Measurements from ENCODE around the gene USP3.
A peak's percentile ranks its signal among the peaks of the same experiment; 100 is the strongest.

The USP3 gene

DNA sequence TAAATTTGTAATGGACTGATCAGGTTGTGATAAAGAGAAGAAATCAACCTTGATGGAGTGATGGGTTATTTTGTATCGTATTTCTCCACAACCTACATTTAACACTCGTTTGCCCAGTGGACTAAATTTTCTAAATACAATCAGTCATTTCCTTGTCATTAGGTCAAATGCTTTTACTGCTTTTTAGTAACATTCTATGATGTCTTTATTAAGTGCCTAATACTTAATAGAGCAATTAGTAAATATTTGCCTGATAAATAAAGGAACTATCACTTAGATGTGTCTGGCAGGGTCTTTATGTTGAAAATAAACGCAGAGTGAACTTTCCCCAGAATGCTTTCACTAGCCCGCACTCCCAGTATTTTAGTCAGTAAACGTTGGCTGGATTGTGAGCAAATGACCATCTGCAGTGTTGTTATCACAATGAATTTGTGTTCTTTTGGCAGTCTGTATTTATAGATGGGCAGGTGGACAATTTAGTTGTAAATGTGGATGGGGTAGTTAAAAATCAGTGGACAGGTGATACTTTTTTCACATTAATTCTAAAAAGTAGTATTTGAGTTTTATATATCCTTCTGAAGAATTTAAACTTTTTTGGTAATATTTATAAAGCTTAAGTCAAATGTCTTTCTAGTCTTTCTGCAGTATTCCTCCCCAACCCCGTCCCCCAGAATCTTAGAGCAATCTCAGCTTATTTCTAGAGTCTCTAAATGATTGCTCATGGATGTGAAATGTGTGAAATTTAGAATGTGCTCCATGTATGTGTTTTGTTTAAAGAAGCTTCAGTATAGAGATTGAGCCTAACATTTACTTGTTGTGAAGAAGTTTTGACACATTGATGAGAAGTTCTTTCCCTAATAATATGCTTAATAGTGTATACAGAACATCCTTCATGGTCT lies 4.9 kb downstream of the USP3 start:
- FAIRE-seq (no peak), DNase-seq (ENCODE audit: insufficient read length, low spot score) (no peak)
- TF ChIP-seq POU2F2 (IDR thresholded peaks at IDR 0.05; ENCODE audit: low read depth, low read length) (no peak), TAF1 (IDR thresholded peaks at IDR 0.05; ENCODE audit: low read depth, low read length) (no peak)

DNA sequence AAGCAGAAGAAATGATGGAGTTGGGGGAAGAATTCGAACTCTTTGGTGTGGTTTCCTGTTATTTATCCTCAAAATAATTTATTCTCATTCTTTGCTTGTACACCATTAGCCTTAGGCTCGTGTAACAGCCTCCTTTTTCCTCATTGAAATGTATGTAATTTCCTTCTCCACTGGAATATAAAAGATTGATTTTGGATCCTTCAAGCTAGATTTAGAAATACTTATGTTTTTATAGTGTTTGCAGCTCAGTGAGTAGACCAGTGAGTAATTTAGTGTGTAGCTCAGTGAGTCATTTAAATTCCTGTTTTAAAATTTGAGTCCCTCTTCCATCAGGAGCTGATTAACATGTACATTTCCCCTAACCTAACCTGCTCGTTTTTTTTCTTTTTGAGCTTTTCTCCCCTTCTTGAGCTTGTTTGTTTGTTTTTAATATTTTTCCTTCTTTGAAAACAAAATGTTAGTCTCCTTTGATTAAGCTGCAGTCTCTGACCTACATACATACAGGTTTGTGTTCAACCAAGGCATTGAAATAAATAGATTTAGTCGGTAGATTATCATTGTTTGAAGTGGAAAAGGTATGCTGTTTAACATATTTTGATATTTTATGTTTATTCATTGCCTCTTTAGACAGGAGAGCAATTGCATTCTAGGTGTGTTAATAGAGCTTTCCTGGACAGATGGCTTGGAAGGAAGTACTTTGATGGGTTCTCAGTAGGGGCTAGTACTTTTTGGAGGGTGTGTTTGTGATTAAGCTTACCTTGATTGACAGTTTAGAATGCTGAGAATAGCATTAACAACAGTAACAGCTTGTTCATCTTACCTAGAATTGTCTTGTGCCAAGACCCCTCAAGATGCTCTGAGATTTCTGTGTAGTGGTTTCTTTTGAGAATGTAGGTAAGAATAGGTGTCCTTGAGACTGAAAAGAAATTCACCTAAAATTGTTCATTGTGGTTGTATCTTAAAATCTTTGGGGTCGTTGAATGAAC lies 5.9 kb downstream of the USP3 start:
- no peak for TF ChIP-seq POLR2AphosphoS5 (IDR thresholded peaks at IDR 0.05; ENCODE audit: low read depth, low read length)
- TF ChIP-seq POLR2A (IDR thresholded peaks at IDR 0.05; ENCODE audit: low read depth, low read length), result no peak
- no peak for TF ChIP-seq POU2F2 (IDR thresholded peaks at IDR 0.05; ENCODE audit: low read depth, low read length)
- TF ChIP-seq TAF1 (IDR thresholded peaks at IDR 0.05; ENCODE audit: low read depth, low read length), result no peak
- no peak for TF ChIP-seq SPI1 (IDR thresholded peaks at IDR 0.05; ENCODE audit: low read depth, low read length)
- no peak for TF ChIP-seq PAX5 (IDR thresholded peaks at IDR 0.05; ENCODE audit: insufficient read depth, low read length, severe bottlenecking)
- FAIRE-seq (no peak), DNase-seq (ENCODE audit: insufficient read length, low spot score) (no peak)

DNA sequence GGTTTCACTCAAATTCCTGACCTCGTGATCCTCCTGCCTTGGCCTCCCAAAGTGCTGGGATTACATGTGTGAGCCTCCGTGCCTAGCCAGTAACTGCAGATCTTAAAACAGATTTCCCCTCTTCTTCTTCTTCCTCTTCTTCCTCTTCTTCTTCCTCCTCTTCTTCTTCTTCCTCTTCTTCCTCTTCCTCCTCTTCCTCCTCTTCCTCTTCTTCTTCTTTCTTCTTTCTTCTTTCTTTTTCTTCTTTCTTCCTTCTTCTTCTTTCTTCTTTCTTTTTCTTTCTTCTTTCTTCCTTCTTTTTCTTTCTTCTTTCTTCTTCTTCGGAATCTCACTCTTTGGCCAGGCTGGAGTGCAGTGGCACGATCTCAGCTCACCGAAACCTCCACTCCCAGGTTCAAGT lies 7.8 kb downstream of the USP3 start:
- FAIRE-seq (no peak), DNase-seq (ENCODE audit: insufficient read length, low spot score) (no peak)
- TF ChIP-seq POU2F2 (IDR thresholded peaks at IDR 0.05; ENCODE audit: low read depth, low read length) (no peak), PAX5 (IDR thresholded peaks at IDR 0.05; ENCODE audit: insufficient read depth, low read length, severe bottlenecking) (no peak), POLR2A (IDR thresholded peaks at IDR 0.05; ENCODE audit: low read depth, low read length) (no peak), SPI1 (IDR thresholded peaks at IDR 0.05; ENCODE audit: low read depth, low read length) (no peak)

DNA sequence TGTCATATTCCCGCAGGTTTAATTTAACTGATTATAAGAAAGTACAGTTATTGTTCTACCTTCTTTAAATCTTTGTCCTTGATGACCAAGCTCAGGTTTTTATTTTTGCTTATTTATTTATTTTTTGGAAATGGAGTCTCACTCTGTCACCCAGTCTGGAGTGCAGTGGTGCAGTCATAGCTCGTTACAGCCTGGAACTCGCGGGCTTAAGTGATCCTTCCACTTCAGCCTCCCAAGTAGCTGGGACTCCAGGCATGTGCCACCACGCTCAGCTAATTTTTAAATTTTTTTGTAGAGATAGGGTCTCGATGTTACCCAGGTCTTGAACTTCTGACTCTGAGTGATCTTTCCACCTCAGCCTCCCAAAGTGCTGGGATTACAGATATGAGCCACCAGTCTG lies 8.9 kb downstream of the USP3 start:
- DNase-seq (ENCODE audit: insufficient read length, low spot score), result no peak
- FAIRE-seq, result no peak
- no peak for TF ChIP-seq POU2F2 (IDR thresholded peaks at IDR 0.05; ENCODE audit: low read depth, low read length)
- TF ChIP-seq POLR2A (IDR thresholded peaks at IDR 0.05; ENCODE audit: low read depth, low read length), result no peak
- no peak for TF ChIP-seq PAX5 (IDR thresholded peaks at IDR 0.05; ENCODE audit: insufficient read depth, low read length, severe bottlenecking)
- no peak for TF ChIP-seq TAF1 (IDR thresholded peaks at IDR 0.05; ENCODE audit: low read depth, low read length)
- no peak for TF ChIP-seq POLR2AphosphoS5 (IDR thresholded peaks at IDR 0.05; ENCODE audit: low read depth, low read length)
- TF ChIP-seq SPI1 (IDR thresholded peaks at IDR 0.05; ENCODE audit: low read depth, low read length), result no peak

DNA sequence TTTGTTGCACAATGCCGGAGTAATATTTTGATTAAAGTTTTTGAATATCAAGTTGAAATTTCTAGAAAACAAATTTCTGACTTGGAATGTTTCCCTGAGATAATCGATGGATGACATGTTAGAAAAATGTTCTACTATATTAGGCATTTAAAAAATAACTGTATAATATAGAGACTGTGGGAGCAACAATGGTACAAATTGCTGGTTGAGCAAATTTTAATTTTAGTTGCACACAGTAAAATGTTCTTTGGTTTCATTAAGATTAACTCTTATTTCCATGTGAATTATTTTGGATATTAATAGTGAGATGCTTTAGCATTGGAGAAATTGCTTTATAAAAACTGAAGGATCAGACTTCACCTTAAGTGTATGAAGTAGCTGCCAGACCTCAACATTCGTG lies 9.3 kb downstream of the USP3 start:
- FAIRE-seq, result no peak
- TF ChIP-seq SPI1 (IDR thresholded peaks at IDR 0.05; ENCODE audit: low read depth, low read length), result no peak
- no peak for TF ChIP-seq TAF1 (IDR thresholded peaks at IDR 0.05; ENCODE audit: low read depth, low read length)
- no peak for TF ChIP-seq POLR2A (IDR thresholded peaks at IDR 0.05; ENCODE audit: low read depth, low read length)
- TF ChIP-seq POLR2AphosphoS5 (IDR thresholded peaks at IDR 0.05; ENCODE audit: low read depth, low read length), result no peak
- no peak for TF ChIP-seq POU2F2 (IDR thresholded peaks at IDR 0.05; ENCODE audit: low read depth, low read length)
- no peak for TF ChIP-seq PAX5 (IDR thresholded peaks at IDR 0.05; ENCODE audit: insufficient read depth, low read length, severe bottlenecking)

DNA sequence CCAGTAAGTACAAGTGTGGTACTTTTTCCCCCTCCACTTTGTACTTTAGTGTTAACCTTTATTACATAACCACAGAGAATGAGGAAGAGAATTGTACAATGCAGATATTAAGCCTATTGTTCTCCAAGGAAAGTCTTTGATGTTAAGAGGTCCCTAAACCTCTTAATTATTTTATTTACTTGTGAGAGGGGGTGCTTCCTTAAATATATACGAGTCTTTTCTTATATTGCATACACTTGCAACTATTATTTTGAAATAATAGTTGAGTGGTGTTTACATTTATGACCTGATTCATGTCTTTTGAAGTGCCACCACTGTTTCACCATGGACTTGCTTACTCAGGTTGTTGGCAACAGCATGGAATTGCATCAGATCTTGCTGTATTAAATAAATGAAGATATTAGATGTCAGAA lies 10.1 kb downstream of the USP3 start:
- no peak for FAIRE-seq
- DNase-seq (ENCODE audit: insufficient read length, low spot score), result no peak

More for the DNA sequence above, 9.3 kb downstream of the USP3 start:
- no peak for DNase-seq (ENCODE audit: insufficient read length, low spot score)

DNA sequence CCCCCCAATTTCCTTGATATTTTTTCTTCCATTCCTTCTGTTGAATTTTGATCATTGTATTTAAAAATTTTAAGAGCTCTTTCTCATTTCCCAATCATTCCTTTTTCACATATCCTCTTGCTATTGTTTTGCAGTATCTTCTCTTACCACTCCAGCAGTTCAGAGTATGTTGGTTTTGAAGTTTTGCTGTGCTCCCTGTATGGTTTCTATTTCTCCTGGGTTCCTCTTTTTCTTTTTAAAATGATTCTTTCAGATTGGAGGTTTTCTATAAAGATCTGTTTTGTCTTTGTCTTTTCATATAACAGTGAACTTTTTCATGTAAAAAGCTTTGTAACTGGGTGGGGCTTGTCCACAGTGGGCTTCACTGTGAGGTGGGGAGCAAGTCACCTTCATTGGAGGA lies 12.8 kb downstream of the USP3 start:
- no peak for DNase-seq (ENCODE audit: insufficient read length, low spot score)
- no peak for FAIRE-seq

More for the DNA sequence above, 10.1 kb downstream of the USP3 start:
- no peak for TF ChIP-seq POU2F2 (IDR thresholded peaks at IDR 0.05; ENCODE audit: low read depth, low read length)
- TF ChIP-seq PAX5 (IDR thresholded peaks at IDR 0.05; ENCODE audit: insufficient read depth, low read length, severe bottlenecking), result no peak
- TF ChIP-seq SPI1 (IDR thresholded peaks at IDR 0.05; ENCODE audit: low read depth, low read length), result 0 out of 2 replicates have a peak, but pooled peaks have one; percentile 1
- TF ChIP-seq POLR2A (IDR thresholded peaks at IDR 0.05; ENCODE audit: low read depth, low read length), result no peak

DNA sequence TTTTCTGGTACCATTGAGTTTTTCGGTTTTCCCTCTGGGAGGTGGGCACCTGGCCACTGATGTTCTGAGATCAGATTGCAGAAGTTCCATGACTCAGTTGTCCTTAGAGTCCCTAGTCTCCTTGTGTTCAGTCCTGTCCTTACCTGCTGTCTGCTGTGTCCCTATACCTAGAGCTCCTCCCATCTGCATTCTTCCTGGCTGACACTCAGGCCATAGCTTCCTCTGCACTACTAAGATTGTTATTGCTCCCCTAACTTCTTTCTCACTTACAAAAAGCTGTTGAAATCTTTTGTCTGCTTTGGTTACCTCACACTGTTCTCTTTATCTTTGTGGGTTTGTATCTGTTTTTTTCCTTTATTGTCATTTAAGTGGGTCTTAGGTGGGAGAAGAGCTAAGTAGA lies 13.2 kb downstream of the USP3 start:
- DNase-seq (ENCODE audit: insufficient read length, low spot score), result no peak
- TF ChIP-seq SPI1 (IDR thresholded peaks at IDR 0.05; ENCODE audit: low read depth, low read length) (no peak), POLR2AphosphoS5 (IDR thresholded peaks at IDR 0.05; ENCODE audit: low read depth, low read length) (no peak)
- peak; percentile 35 for FAIRE-seq

More for the DNA sequence above, 12.8 kb downstream of the USP3 start:
- TF ChIP-seq POU2F2 (IDR thresholded peaks at IDR 0.05; ENCODE audit: low read depth, low read length) (no peak), POLR2AphosphoS5 (IDR thresholded peaks at IDR 0.05; ENCODE audit: low read depth, low read length) (no peak), TAF1 (IDR thresholded peaks at IDR 0.05; ENCODE audit: low read depth, low read length) (no peak), POLR2A (IDR thresholded peaks at IDR 0.05; ENCODE audit: low read depth, low read length) (no peak), SPI1 (IDR thresholded peaks at IDR 0.05; ENCODE audit: low read depth, low read length) (peak; percentile 89), PAX5 (IDR thresholded peaks at IDR 0.05; ENCODE audit: insufficient read depth, low read length, severe bottlenecking) (no peak)

DNA sequence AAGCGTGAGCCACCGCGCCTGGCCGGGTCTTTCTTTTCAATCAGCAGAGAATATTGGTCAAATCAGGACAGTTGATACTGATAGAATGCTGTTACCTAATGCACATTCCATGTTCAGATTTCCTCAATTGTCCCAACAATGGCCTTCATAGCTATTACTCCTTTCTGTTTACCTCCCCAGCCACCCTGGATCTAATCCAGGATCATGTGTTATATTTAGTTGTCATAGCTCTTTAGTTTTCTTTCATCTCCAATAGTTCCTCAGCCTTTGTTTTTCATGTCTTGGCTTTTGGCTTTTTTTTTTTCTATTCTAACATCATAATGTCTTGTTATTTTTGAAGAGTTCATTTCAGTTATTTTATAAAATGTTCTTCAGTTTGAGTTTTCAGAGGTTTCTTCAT lies 14.6 kb downstream of the USP3 start:
- TF ChIP-seq POLR2AphosphoS5 (IDR thresholded peaks at IDR 0.05; ENCODE audit: low read depth, low read length) (no peak), POU2F2 (IDR thresholded peaks at IDR 0.05; ENCODE audit: low read depth, low read length) (no peak), SPI1 (IDR thresholded peaks at IDR 0.05; ENCODE audit: low read depth, low read length) (no peak), POLR2A (IDR thresholded peaks at IDR 0.05; ENCODE audit: low read depth, low read length) (no peak), TAF1 (IDR thresholded peaks at IDR 0.05; ENCODE audit: low read depth, low read length) (no peak)
- DNase-seq (ENCODE audit: insufficient read length, low spot score) (no peak), FAIRE-seq (no peak)

All from GM12891 (cell line).